Smooth muscle cell (in vitro differentiated cells): ENCODE measurements around the gene SCYGR1. TPM values are rescaled to one million over a fixed set of nuclear protein-coding genes. Genes with fewer than 3 reads are reported as not detected.

ENCODE experiments used
- DNase-seq: peaks from one replicate; lab custom pipeline; 2025; ENCODE audit not compliant: unreplicated experiment; lab: John Stamatoyannopoulos, UW
- H2AFZ ChIP-seq: fragments of 200-600 bp; sonication (generic); 2 replicates; pipeline ENCODE4 v1.6.0; 2016; ENCODE audit warnings: antibody characterized with exemption, low read depth, mild to moderate bottlenecking
- H3F3A ChIP-seq: fragments of 200-600 bp; sonication (generic); 2 replicates; pipeline ENCODE4 v1.6.0; 2017; ENCODE audit warnings: antibody characterized with exemption, low read depth
- H3K27ac ChIP-seq: fragments of 200-600 bp; sonication (generic); 2 replicates; pipeline ENCODE4 v1.5.1; 2016; ENCODE audit warnings: low read depth, mild to moderate bottlenecking
- H3K27me3 ChIP-seq: fragments of 200-600 bp; sonication (generic); 2 replicates; pipeline ENCODE4 v1.6.1; 2016; ENCODE audit warnings: low read depth, mild to moderate bottlenecking
- H3K36me3 ChIP-seq: fragments of 200-600 bp; sonication (generic); 2 replicates; pipeline ENCODE4 v1.5.1; 2016; ENCODE audit warnings: low read depth
- H3K4me1 ChIP-seq: fragments of 200-600 bp; sonication (generic); 2 replicates; pipeline ENCODE4 v1.5.1; 2016; ENCODE audit warnings: low read depth
- H3K4me2 ChIP-seq: fragments of 200-600 bp; sonication (generic); 2 replicates; pipeline ENCODE4 v1.6.0; 2016; ENCODE audit warnings: mild to moderate bottlenecking
- H3K4me3 ChIP-seq: fragments of 200-600 bp; sonication (generic); 2 replicates; pipeline ENCODE4 v1.5.1; 2016; ENCODE audit warnings: mild to moderate bottlenecking
- H3K79me2 ChIP-seq: fragments of 200-600 bp; sonication (generic); 2 replicates; pipeline ENCODE4 v1.6.0; 2016; ENCODE audit warnings: low read depth, mild to moderate bottlenecking
- H3K9ac ChIP-seq: fragments of 200-600 bp; sonication (generic); 2 replicates; pipeline ENCODE4 v1.6.0; 2016; ENCODE audit warnings: low read depth
- H3K9me3 ChIP-seq: fragments of 200-600 bp; sonication (generic); replicated peaks from 2 replicates; pipeline ENCODE4 v1.5.1; 2016; ENCODE audit warnings: low read depth
- H4K20me1 ChIP-seq: fragments of 200-600 bp; sonication (generic); 2 replicates; pipeline ENCODE4 v1.6.0; 2016; ENCODE audit warnings: low read depth
- CTCF ChIP-seq: fragments of 200-600 bp; sonication (generic); IDR thresholded peaks from 2 replicates; pipeline ENCODE4 v1.5.1; 2017; ENCODE audit warnings: borderline replicate concordance, mild to moderate bottlenecking, antibody characterized with exemption; ENCODE audit not compliant: insufficient read depth, poor library complexity, severe bottlenecking
- WGBS: methylation state at CpG from one replicate; pipeline ENCODE4 v1.1.7; 2016; ENCODE audit warnings: low lambda C conversion rate; 5-methylcytosine and 5-hydroxymethylcytosine counted together
- polyA plus RNA-seq: library from polyadenylated mRNA; unstranded; fragments of >200 nt; fragmentation: Nextera tagmentation; extraction: Ambion mirVana; gene quantifications from 2 replicates; pipeline ENCODE4 v1.2.1, GENCODE V29; 2016
- total RNA-seq: library from RNA; depleted of rRNA; stranded (reverse); fragments of >200 nt; gene quantifications from 2 replicates; pipeline ENCODE4 v1.2.3, GENCODE V29; 2014

Gene SCYGR1
- total and polyA plus RNA-seq, 2 experiments from 2014 or later: not detected

GRCh38 chr2:227363756-227364155 lies 24.0 kb downstream of the SCYGR1 start:
- H3K4me3 ChIP-seq: no peak overlapping the region
- H3K36me3 ChIP-seq: no peaks in the 10 kb centered on the region
- no peak overlapping the region for H3K27ac ChIP-seq
- H2AFZ ChIP-seq: no peak overlapping the region
- H4K20me1 ChIP-seq: no peaks in the 10 kb centered on the region
- no peak overlapping the region for H3K4me2 ChIP-seq
- no peaks in the 10 kb centered on the region for H3K79me2 ChIP-seq
- no peaks in the 10 kb centered on the region for H3K4me1 ChIP-seq
- H3K27me3 ChIP-seq: no peaks in the 10 kb centered on the region
- peaks cover 5% of the 10 kb centered on the region for H3F3A ChIP-seq
- no peaks in the 10 kb centered on the region for H3K9me3 ChIP-seq
- 91% methylated on average over 6 of the region's 6 CpGs for WGBS
- no peak overlapping the region for H3K9ac ChIP-seq
- no peak for DNase-seq
- no peak for TF ChIP-seq CTCF

- Histone ChIP-seq H3F3A (peaks cover 5% of the 10 kb centered on the region), H3K27me3 (no peaks in the 10 kb centered on the region), H3K9me3 (no peaks in the 10 kb centered on the region), H3K79me2 (no peaks in the 10 kb centered on the region), H3K9ac (no peak overlapping the region), H2AFZ (no peak overlapping the region), H3K4me3 (no peak overlapping the region), H3K4me2 (no peak overlapping the region), H3K36me3 (peaks cover 19% of the 10 kb centered on the region), H3K4me1 (no peaks in the 10 kb centered on the region), H4K20me1 (no peaks in the 10 kb centered on the region), H3K27ac (no peak overlapping the region)
- no peak for TF ChIP-seq CTCF
- 76% methylated on average over 5 of the region's 5 CpGs for WGBS
- no peak for DNase-seq
Observed at GRCh38 chr2:227360351-227360750, 27.4 kb downstream of the SCYGR1 start.

GRCh38 chr2:227351639-227352038 lies 36.1 kb downstream of the SCYGR1 start:
- Histone ChIP-seq H3K36me3 (peaks cover 10% of the 10 kb centered on the region), H3K27ac (no peak overlapping the region), H3K4me1 (no peaks in the 10 kb centered on the region), H4K20me1 (no peaks in the 10 kb centered on the region), H2AFZ (no peak overlapping the region), H3K9me3 (no peaks in the 10 kb centered on the region), H3K9ac (no peak overlapping the region), H3K4me3 (no peak overlapping the region), H3K4me2 (no peak overlapping the region), H3K79me2 (no peaks in the 10 kb centered on the region), H3K27me3 (no peaks in the 10 kb centered on the region), H3F3A (no peaks in the 10 kb centered on the region)
- DNase-seq: no peak
- TF ChIP-seq CTCF: no peak
- 82% methylated on average over 4 of the region's 4 CpGs for WGBS

- TF ChIP-seq CTCF: no peak
- H3K4me3 ChIP-seq: no peak overlapping the region
- H2AFZ ChIP-seq: no peak overlapping the region
- no peaks in the 10 kb centered on the region for H3K27me3 ChIP-seq
- H3K79me2 ChIP-seq: no peaks in the 10 kb centered on the region
- H3K36me3 ChIP-seq: peaks cover 6% of the 10 kb centered on the region
- H4K20me1 ChIP-seq: no peaks in the 10 kb centered on the region
- WGBS: 97% methylated on average over 7 of the region's 7 CpGs
- no peak for DNase-seq
- no peak overlapping the region for H3K9ac ChIP-seq
- H3K9me3 ChIP-seq: no peaks in the 10 kb centered on the region
- H3F3A ChIP-seq: no peaks in the 10 kb centered on the region
- no peak overlapping the region for H3K27ac ChIP-seq
- no peaks in the 10 kb centered on the region for H3K4me1 ChIP-seq
- H3K4me2 ChIP-seq: no peak overlapping the region
Observed at GRCh38 chr2:227349989-227350612, 37.6 kb downstream of the SCYGR1 start.
